GM12878 (cell line): Measurements from ENCODE around the gene PHLDA2. TPM values are rescaled to one million over a fixed set of nuclear protein-coding genes. Genes with fewer than 3 reads are reported as not detected.

Experiments
- ATAC-seq: fragments of 200-7000 bp; cut with Tn5 transposase; 3 replicates; pipeline ENCODE4 v1.9.1; 2020; ENCODE audit warnings: mild to moderate bottlenecking, moderate library complexity
- BruUV-seq: library from RNA; stranded (reverse); fragments of 400-500 nt; replicated peaks from 2 replicates; lab custom pipeline; 2021; lab: Mats Ljungman, UMichigan
- CTCF ChIA-PET: fragments of 300-600 bp; sonication (Branson Sonifier 250); formaldehyde crosslinking; extraction: SDS; loops from one replicate; lab custom pipeline; 2021; ENCODE audit warnings: inconsistent platforms; lab: Yijun Ruan, JAX
- POLR2A ChIA-PET: fragments of 350-600 bp; formaldehyde crosslinking; extraction: SDS; loops from one replicate; lab custom pipeline; 2021; ENCODE audit warnings: inconsistent platforms; lab: Charles Lee
- RAD21 ChIA-PET: fragments of 300-600 bp; sonication (Branson Sonifier 250); formaldehyde crosslinking; loops from one replicate; lab custom pipeline; 2023; ENCODE audit warnings: antibody characterized with exemption; ENCODE audit not compliant: unreplicated experiment; lab: Charles Lee
- SMC1A ChIA-PET: fragments of 300-600 bp; sonication (Branson Sonifier 250); formaldehyde crosslinking; loops from one replicate; lab custom pipeline; 2023; ENCODE audit not compliant: unreplicated experiment, uncharacterized antibody; lab: Charles Lee
- DNase-seq: peaks from one replicate; pipeline ENCODE4 v3.0.0-alpha.2; 2011; ENCODE audit warnings: low read depth, low spot score
- FAIRE-seq: peaks from 3 replicates; lab custom pipeline; 2011; peaks lifted over from hg19 to GRCh38; lab: Jason Lieb, UNC
- H2AFZ ChIP-seq: 2 replicates; pipeline ENCODE4 v1.6.0; 2011; ENCODE audit warnings: low read depth, low read length, control low read depth; ENCODE audit not compliant: control insufficient read depth
- H3K27ac ChIP-seq: 2 replicates; pipeline ENCODE4 v1.5.1; 2011; ENCODE audit warnings: control low read depth; ENCODE audit not compliant: control insufficient read depth, insufficient read depth
- H3K27me3 ChIP-seq, 2 experiments: replicated peaks in 1 of 2; 2 replicates each; pipeline versions ENCODE4 v1.6.0 to v1.6.1; 2011; ENCODE audit warnings: low read length in 1 of 2; ENCODE audit not compliant: control insufficient read depth in 2 of 2, insufficient read depth in 2 of 2
- H3K36me3 ChIP-seq, 2 experiments: 2 replicates each; pipeline ENCODE4 v1.5.1; 2011; ENCODE audit warnings: low read length in 1 of 2; ENCODE audit not compliant: control insufficient read depth in 2 of 2, insufficient read depth in 2 of 2
- H3K4me1 ChIP-seq: 2 replicates; pipeline ENCODE4 v1.6.1; 2011; ENCODE audit warnings: mild to moderate bottlenecking, low read length, moderate library complexity, mixed read lengths; ENCODE audit not compliant: control insufficient read depth, insufficient read depth
- H3K4me2 ChIP-seq: 2 replicates; pipeline ENCODE4 v1.6.0; 2011; ENCODE audit warnings: control low read depth; ENCODE audit not compliant: control insufficient read depth, insufficient read depth
- H3K4me3 ChIP-seq: fragments of 200-600 bp; sonication (generic); 2 replicates; pipeline ENCODE4 v1.5.1; 2016
- H3K79me2 ChIP-seq: 2 replicates; pipeline ENCODE4 v1.6.0; 2011; ENCODE audit warnings: low read length; ENCODE audit not compliant: control insufficient read depth, insufficient read depth
- H3K9ac ChIP-seq: 2 replicates; pipeline ENCODE4 v1.8.0; 2011; ENCODE audit warnings: low read length, control low read depth, mixed read lengths; ENCODE audit not compliant: control insufficient read depth, insufficient read depth
- H3K9me3 ChIP-seq: replicated peaks from 3 replicates; pipeline ENCODE4 v1.5.1; 2011; ENCODE audit warnings: mild to moderate bottlenecking, low read length; ENCODE audit not compliant: control insufficient read depth, insufficient read depth
- H4K20me1 ChIP-seq: 2 replicates; pipeline ENCODE4 v1.6.0; 2011; ENCODE audit not compliant: control insufficient read depth, insufficient read depth
- ATF3 ChIP-seq: IDR thresholded peaks from 2 replicates; pipeline ENCODE4 v1.6.1; 2011; ENCODE audit warnings: low read depth, mild to moderate bottlenecking, low read length, moderate library complexity, borderline replicate concordance; ENCODE audit errors: extremely low read depth
- ATF7 ChIP-seq: fragments of 450-650 bp; IDR thresholded peaks from 2 replicates; pipeline ENCODE4 v1.6.1; 2016; ENCODE audit warnings: low read depth, mild to moderate bottlenecking
- BCLAF1 ChIP-seq: fragments of 450-650 bp; IDR thresholded peaks from 2 replicates; pipeline ENCODE4 v1.6.1; 2017; ENCODE audit warnings: antibody characterized with exemption, mild to moderate bottlenecking, moderate library complexity
- CBFB ChIP-seq: IDR thresholded peaks from 2 replicates; pipeline ENCODE4 v1.6.1; 2016; ENCODE audit warnings: antibody characterized with exemption, low read depth
- CBX5 ChIP-seq: sonication (generic); IDR thresholded peaks from 2 replicates; pipeline ENCODE4 v1.6.1; 2016; ENCODE audit warnings: low read depth, moderate library complexity, mild to moderate bottlenecking, inconsistent platforms
- CEBPB ChIP-seq, 2 experiments: fragments of 150-350 bp in 1 of 2; IDR thresholded peaks; 2 replicates each; pipeline ENCODE4 v1.6.1; 2012 to 2014; ENCODE audit warnings: low read depth in 2 of 2, low read length in 2 of 2, borderline replicate concordance in 1 of 2, inconsistent platforms in 1 of 2
- CTCF ChIP-seq, 3 experiments: IDR thresholded peaks in 2 of 3; conservative IDR thresholded peaks in 1 of 3; 2 replicates each; pipeline ENCODE4 v1.5.1; 2011; ENCODE audit warnings: low read depth in 3 of 3, low read length in 3 of 3, mild to moderate bottlenecking in 3 of 3, control low read depth in 2 of 3, moderate library complexity in 2 of 3, inconsistent platforms in 1 of 3, mixed read lengths in 1 of 3; ENCODE audit not compliant: control insufficient read depth in 2 of 3, insufficient read depth in 1 of 3; ENCODE audit errors: extremely low read depth in 1 of 3
- STAT3 ChIP-seq: IDR thresholded peaks from 2 replicates; pipeline ENCODE4 v1.6.1; 2011; ENCODE audit warnings: low read depth, low read length, improper control_type of control experiment
- TCF3 ChIP-seq: IDR thresholded peaks from 2 replicates; pipeline ENCODE4 v1.6.1; 2012; ENCODE audit warnings: low read depth, mild to moderate bottlenecking, low read length, borderline replicate concordance; ENCODE audit not compliant: insufficient read depth
- USF2 ChIP-seq: IDR thresholded peaks from 2 replicates; pipeline ENCODE4 v1.6.1; 2011; ENCODE audit warnings: low read depth, low read length, improper control_type of control experiment, borderline replicate concordance
- YY1 ChIP-seq: IDR thresholded peaks from 2 replicates; pipeline ENCODE4 v1.6.1; 2011; ENCODE audit warnings: low read depth, mild to moderate bottlenecking, low read length
- ZNF622 ChIP-seq: fragments of 450-650 bp; IDR thresholded peaks from 2 replicates; pipeline ENCODE4 v1.6.1; 2017; ENCODE audit warnings: mild to moderate bottlenecking, inconsistent platforms
- WGBS: methylation state at CpG from one replicate; pipeline ENCODE4 v1.1.6; 2016; ENCODE audit warnings: low lambda C conversion rate; ENCODE audit not compliant: insufficient replicate concordance, insufficient coverage; ENCODE audit errors: missing lambda C conversion rate; 5-methylcytosine and 5-hydroxymethylcytosine counted together
- in situ Hi-C: fragments of 300-500 bp; cut with MboI; formaldehyde crosslinking; loops from 9 replicates; pipeline ENCODE4 v1.14.3; 2018; ENCODE audit warnings: mixed read lengths
- intact Hi-C: fragments of 100-400 bp; cut with micrococcal nuclease; formaldehyde crosslinking; loops from one replicate; pipeline ENCODE4 v1.14.2; 2022; ENCODE audit not compliant: unreplicated experiment
- polyA plus RNA-seq, 11 experiments: library from polyadenylated mRNA; depleted of rRNA in 4 of 11; unstranded in 6 of 11; stranded (reverse) in 5 of 11; fragments of >200 nt; fragmentation: Nextera tagmentation in 4 of 11; fragmentation: Illumina TruSeq in 1 of 11; extraction: Ambion mirVana in 4 of 11; extraction: Trizol in 1 of 11; gene quantifications; 1 replicate in 1 of 11; 2 replicates in 10 of 11; pipeline versions ENCODE4 v1.2.1 to v1.2.3, GENCODE V29; 2011 to 2016; ENCODE audit warnings: inconsistent platforms in 2 of 11, missing spikeins in 2 of 11, low read depth in 1 of 11
- total RNA-seq, 4 experiments: library from RNA; depleted of rRNA in 3 of 4; stranded (reverse); fragments of >200 nt in 3 of 4; fragmentation: Illumina TruSeq in 1 of 4; extraction: Trizol in 1 of 4; gene quantifications; 2 replicates each; pipeline versions ENCODE4 v1.2.1 to v1.2.3, GENCODE V29; 2013 to 2021
- TF ChIP-seq, protein P1 (sequence below): fragments of 450-650 bp; IDR thresholded peaks from 2 replicates; pipeline ENCODE4 v1.6.1; 2018; ENCODE audit warnings: borderline replicate concordance, mild to moderate bottlenecking; ENCODE audit not compliant: partially characterized antibody

The PHLDA2 gene
- total and polyA plus RNA-seq, 10 of the 15 experiments (the other 5 are each of a cell fraction or from before 2014, with no cell fraction given) = 0.15 to 0.49 (median 0.16) TPM; not detected in 7

GRCh38 chr11:2887515-2888195 lies 41.6 kb downstream of the PHLDA2 start:
- peaks cover 7% of the 10 kb centered on the region in 2 experiments; a peak in 3 of 4 replicates for H3K27me3 ChIP-seq
- H3K9me3 ChIP-seq = no peaks in the 10 kb centered on the region
- no peaks in the 10 kb centered on the region for H3K79me2 ChIP-seq
- FAIRE-seq = no peak
- peaks cover 10% of the 10 kb centered on the region for H3K4me1 ChIP-seq
- no peak overlapping the region for H2AFZ ChIP-seq
- BruUV-seq = no TSS peak
- H3K9ac ChIP-seq = no peak overlapping the region
- intact Hi-C loops (loop anchor here (1.0 to 2.0 kb wide), 3 partner anchors 191 to 459 kb away; no protein-coding TSS in a partner anchor), in situ Hi-C loops (loop anchor here (5.0 kb wide), 1 partner anchor 355 kb away; no protein-coding TSS in a partner anchor)
- 40% methylated on average over 11 of the region's 11 CpGs for WGBS
- SMC1A ChIA-PET = interaction anchor here (0.6 to 6.9 kb wide), 7 partner anchors 102 to 582 kb away, joined by 3 to 108 read pairs (median 3); partner anchors contain the start of gene KCNQ1OT1
- H3K36me3 ChIP-seq = no peaks in the 10 kb centered on the region
- RAD21 ChIA-PET = interaction anchor here (0.6 to 8.3 kb wide), 5 partner anchors 14 to 583 kb away, joined by 3 to 151 read pairs (median 5); partner anchors contain the start of gene PHLDA2
- CTCF ChIA-PET = interaction anchor here (0.6 to 10.2 kb wide), 16 partner anchors 11 to 487 kb away, joined by 3 to 233 read pairs (median 3); partner anchors contain the start of genes PHLDA2 and TSSC4
- no peak for ATAC-seq
- DNase-seq = no peak
- no peak overlapping the region for H3K27ac ChIP-seq
- H3K4me2 ChIP-seq = no peak overlapping the region
- POLR2A ChIA-PET = interaction anchor here (0.7 kb wide), 1 partner anchor 505 kb away, joined by 3 read pairs; no protein-coding TSS in a partner anchor
- H3K4me3 ChIP-seq = no peak overlapping the region
- H4K20me1 ChIP-seq = no peaks in the 10 kb centered on the region
- no peak for TF ChIP-seq TCF3
- no peak for TF ChIP-seq BCLAF1
- TF ChIP-seq USF2 = no peak
- TF ChIP-seq, protein P1, sequence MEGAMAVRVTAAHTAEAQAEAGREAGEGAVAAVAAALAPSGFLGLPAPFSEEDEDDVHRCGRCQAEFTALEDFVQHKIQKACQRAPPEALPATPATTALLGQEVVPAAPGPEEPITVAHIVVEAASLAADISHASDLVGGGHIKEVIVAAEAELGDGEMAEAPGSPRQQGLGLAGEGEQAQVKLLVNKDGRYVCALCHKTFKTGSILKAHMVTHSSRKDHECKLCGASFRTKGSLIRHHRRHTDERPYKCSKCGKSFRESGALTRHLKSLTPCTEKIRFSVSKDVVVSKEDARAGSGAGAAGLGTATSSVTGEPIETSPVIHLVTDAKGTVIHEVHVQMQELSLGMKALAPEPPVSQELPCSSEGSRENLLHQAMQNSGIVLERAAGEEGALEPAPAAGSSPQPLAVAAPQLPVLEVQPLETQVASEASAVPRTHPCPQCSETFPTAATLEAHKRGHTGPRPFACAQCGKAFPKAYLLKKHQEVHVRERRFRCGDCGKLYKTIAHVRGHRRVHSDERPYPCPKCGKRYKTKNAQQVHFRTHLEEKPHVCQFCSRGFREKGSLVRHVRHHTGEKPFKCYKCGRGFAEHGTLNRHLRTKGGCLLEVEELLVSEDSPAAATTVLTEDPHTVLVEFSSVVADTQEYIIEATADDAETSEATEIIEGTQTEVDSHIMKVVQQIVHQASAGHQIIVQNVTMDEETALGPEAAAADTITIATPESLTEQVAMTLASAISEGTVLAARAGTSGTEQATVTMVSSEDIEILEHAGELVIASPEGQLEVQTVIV = no peak
- TF ChIP-seq ATF3 = no peak
- TF ChIP-seq CEBPB (IDR thresholded peaks at IDR 0.05; ENCODE audit: borderline replicate concordance in 1 of 2, low read depth in 2 of 2, low read length in 2 of 2) = no peak
- TF ChIP-seq STAT3 = no peak
- no peak for TF ChIP-seq YY1
- no peak for TF ChIP-seq ZNF622
- no peak for TF ChIP-seq CTCF (IDR thresholded peaks at IDR 0.05 in 2 of 3, conservative IDR thresholded peaks at IDR 0.05 in 1 of 3; ENCODE audit: control insufficient read depth in 2 of 3, extremely low read depth in 1 of 3, insufficient read depth in 1 of 3, low read depth in 3 of 3, low read length in 3 of 3)
- no peak for TF ChIP-seq CBX5
- no peak for TF ChIP-seq ATF7
- TF ChIP-seq CBFB = no peak
